SK-N-SH (cell line): ENCODE measurements around the gene ERMN.
A peak's percentile ranks its signal among the peaks of the same experiment; 100 is the strongest.

Experiments used
- JUND ChIP-seq: IDR thresholded peaks from 2 replicates; pipeline ENCODE4 v1.4.0; 2012
- RAD21 ChIP-seq: IDR thresholded peaks from 2 replicates; pipeline ENCODE4 v1.6.1; 2012; ENCODE audit warnings: mild to moderate bottlenecking, low read length
- SMC3 ChIP-seq: IDR thresholded peaks from 2 replicates; pipeline ENCODE4 v1.6.1; 2012; ENCODE audit warnings: low read depth, low read length, improper control_type of control experiment
- TF ChIP-seq, protein P1 (sequence below): fragments of 200-600 bp; sonication (generic); IDR thresholded peaks from 2 replicates; pipeline ENCODE4 v1.6.1; 2017; ENCODE audit warnings: antibody characterized with exemption, mild to moderate bottlenecking, moderate library complexity
- TF ChIP-seq, protein P2 (sequence below): IDR thresholded peaks from 2 replicates; pipeline ENCODE4 v1.4.0; 2012; ENCODE audit warnings: low read depth

DNA sequence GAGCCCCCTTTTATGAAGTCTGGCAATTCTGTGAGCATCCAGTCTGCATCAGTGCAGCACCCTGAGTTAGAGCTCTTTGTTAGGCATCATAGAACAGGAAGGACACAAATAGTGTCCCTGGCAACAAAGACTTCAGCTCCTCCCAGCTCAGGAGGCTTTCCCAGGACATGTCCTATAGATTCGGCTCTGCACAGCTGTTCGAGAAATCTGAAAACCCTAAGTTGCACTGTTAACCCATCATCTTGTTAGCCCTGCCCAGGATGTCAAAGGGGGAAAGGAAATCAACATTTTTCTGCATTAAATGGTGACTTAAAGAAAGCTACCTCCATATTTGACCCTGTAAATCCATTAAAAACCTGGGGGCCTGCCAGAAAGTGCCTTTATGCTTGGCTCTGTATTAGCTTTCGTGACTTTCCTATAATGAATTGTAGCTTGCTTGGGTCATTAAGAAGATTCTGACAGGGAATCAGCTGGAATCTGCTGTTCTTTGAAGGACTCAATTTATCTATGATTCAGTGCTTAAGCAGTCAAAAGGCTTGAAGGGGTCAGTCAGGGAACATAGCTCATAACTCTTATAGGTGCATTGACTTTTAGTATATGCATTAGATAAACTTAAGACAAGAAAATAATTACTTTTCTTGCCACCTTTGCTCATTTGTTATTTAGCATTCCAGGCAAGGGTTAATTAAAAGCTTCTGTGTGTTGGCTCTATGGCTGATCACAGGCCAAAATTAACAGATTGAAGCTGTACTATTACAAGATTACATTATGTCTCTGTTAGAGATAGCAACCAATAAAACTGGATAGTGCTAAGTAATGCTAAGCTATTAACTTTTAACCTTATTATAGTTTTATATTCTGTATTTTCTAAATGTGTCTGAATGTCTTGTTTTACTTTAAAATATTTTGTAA is 20.6 kb downstream of the ERMN start:
- TF ChIP-seq, protein P1, sequence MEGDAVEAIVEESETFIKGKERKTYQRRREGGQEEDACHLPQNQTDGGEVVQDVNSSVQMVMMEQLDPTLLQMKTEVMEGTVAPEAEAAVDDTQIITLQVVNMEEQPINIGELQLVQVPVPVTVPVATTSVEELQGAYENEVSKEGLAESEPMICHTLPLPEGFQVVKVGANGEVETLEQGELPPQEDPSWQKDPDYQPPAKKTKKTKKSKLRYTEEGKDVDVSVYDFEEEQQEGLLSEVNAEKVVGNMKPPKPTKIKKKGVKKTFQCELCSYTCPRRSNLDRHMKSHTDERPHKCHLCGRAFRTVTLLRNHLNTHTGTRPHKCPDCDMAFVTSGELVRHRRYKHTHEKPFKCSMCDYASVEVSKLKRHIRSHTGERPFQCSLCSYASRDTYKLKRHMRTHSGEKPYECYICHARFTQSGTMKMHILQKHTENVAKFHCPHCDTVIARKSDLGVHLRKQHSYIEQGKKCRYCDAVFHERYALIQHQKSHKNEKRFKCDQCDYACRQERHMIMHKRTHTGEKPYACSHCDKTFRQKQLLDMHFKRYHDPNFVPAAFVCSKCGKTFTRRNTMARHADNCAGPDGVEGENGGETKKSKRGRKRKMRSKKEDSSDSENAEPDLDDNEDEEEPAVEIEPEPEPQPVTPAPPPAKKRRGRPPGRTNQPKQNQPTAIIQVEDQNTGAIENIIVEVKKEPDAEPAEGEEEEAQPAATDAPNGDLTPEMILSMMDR: no peak
- TF ChIP-seq, protein P2, sequence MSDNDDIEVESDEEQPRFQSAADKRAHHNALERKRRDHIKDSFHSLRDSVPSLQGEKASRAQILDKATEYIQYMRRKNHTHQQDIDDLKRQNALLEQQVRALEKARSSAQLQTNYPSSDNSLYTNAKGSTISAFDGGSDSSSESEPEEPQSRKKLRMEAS: no peak
- TF ChIP-seq JUND (peak; percentile 28; the same call in 1 of the 2 replicates), RAD21 (no peak), SMC3 (no peak)
